Upper lobe of right lung (tissue), 1 donor: Measurements from ENCODE around the gene ZNF655. TPM values are rescaled to one million over a fixed set of nuclear protein-coding genes. Genes with fewer than 3 reads are reported as not detected.
A peak's percentile ranks its signal among the peaks of the same experiment; 100 is the strongest.

Experiments used
- ATAC-seq: fragments of 200-7000 bp; cut with Tn5 transposase; one replicate; pipeline ENCODE4 v1.9.1; 2020; ENCODE audit warnings: mild to moderate bottlenecking, moderate library complexity
- DNase-seq: peaks from one replicate; pipeline ENCODE4 v3.0.0-alpha.2; 2020
- H3K27ac ChIP-seq: fragments of 200-600 bp; one replicate; pipeline ENCODE4 v1.8.0; 2022
- H3K27me3 ChIP-seq: fragments of 200-600 bp; one replicate; pipeline ENCODE4 v1.8.0; 2022; ENCODE audit warnings: mild to moderate bottlenecking
- H3K36me3 ChIP-seq: fragments of 200-600 bp; one replicate; pipeline ENCODE4 v1.8.0; 2022
- H3K4me1 ChIP-seq: fragments of 200-600 bp; one replicate; pipeline ENCODE4 v1.8.0; 2022
- H3K4me3 ChIP-seq: fragments of 200-600 bp; one replicate; pipeline ENCODE4 v1.8.0; 2022; ENCODE audit warnings: mild to moderate bottlenecking
- H3K9me3 ChIP-seq: fragments of 200-600 bp; one replicate; pipeline ENCODE4 v1.8.0; 2022
- intact Hi-C: fragments of 100-400 bp; cut with DNase I; formaldehyde crosslinking; loops from one replicate; pipeline ENCODE4 v1.11.0; 2022
- total RNA-seq: library from RNA; stranded (reverse); fragmentation: NEBNext Ultra II Directional; extraction: Animal tissue kit (Norgen Biotek cat#: 25700); gene quantifications from one replicate; pipeline ENCODE4 v1.2.1, GENCODE V29; 2021
- TF ChIP-seq, protein P1 (sequence below): fragments of 200-600 bp; IDR thresholded peaks from one replicate; pipeline ENCODE4 v1.8.0; 2022; ENCODE audit warnings: antibody characterized with exemption
- donor health status: DM: no; HTN: yes; CAD: no; lungs with severe emphysema.

The ZNF655 gene
- total RNA-seq, 1 donor from 2014 or later, result 63.1 TPM

DNA sequence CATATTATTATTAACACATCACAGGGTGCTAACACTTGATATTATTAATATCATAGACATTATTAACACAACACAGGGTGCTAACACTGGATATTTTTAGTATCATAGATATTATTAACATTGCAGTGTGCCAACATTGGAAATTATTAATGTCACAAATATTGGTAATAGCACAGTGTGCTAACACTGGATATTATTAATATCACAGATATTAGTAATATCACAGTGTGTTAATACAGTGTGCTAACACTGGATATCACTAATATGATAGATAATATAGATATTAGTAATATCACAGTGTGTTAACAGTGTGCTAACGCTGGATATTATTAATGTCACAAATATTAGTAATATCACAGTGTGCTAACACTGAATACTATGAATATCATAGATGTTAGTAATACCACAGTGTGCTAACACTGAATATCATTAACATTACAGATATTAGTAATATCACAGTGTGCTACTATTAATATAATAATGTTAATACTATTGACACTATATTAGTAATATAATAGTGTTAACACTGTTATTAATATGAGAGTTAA is 38.0 kb downstream of the ZNF655 start:
- Histone ChIP-seq H3K27me3 (no peaks in the 10 kb centered on the region), H3K36me3 (no peaks in the 10 kb centered on the region), H3K9me3 (no peaks in the 10 kb centered on the region), H3K4me3 (no peak overlapping the region), H3K4me1 (no peaks in the 10 kb centered on the region), H3K27ac (no peak overlapping the region)
- ATAC-seq (no peak), DNase-seq (no peak)
- TF ChIP-seq, protein P1, sequence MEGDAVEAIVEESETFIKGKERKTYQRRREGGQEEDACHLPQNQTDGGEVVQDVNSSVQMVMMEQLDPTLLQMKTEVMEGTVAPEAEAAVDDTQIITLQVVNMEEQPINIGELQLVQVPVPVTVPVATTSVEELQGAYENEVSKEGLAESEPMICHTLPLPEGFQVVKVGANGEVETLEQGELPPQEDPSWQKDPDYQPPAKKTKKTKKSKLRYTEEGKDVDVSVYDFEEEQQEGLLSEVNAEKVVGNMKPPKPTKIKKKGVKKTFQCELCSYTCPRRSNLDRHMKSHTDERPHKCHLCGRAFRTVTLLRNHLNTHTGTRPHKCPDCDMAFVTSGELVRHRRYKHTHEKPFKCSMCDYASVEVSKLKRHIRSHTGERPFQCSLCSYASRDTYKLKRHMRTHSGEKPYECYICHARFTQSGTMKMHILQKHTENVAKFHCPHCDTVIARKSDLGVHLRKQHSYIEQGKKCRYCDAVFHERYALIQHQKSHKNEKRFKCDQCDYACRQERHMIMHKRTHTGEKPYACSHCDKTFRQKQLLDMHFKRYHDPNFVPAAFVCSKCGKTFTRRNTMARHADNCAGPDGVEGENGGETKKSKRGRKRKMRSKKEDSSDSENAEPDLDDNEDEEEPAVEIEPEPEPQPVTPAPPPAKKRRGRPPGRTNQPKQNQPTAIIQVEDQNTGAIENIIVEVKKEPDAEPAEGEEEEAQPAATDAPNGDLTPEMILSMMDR, result no peak
- intact Hi-C loops, result no loop called here

DNA sequence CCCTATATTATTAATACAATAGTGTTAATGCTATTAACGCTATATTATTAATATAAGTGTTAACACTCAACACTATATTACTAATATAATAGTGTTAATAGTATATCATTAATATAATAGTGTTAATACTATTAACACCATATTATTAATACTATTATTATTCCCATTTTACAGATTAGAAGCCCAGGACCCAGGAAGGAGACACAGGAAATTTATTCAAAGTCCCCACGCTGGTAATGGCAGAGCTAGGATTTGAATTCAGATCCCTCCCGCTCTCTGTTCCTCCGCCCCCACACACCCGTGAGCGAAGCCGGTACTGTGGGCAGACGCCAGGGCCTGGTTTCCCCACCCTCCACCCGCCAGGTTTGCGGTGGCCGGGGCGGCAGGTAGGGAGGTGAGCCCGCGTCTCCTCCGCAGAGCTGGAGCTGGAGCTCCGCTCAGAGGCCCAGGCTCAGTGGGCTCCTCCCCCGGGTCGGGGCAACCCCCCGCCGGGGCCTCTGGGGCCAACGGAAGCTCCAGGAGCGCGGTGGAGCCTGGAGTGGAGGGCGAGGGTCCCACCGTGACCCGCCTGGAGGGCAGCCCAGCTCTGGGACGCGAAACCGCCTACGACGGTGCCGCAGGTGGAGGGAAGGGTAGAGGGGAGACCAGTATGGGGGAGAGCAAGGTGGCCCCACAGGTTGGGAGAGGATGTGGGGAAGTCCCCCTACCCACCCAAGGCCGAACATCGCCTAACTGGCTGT is 39.5 kb downstream of the ZNF655 start, which contains the start of gene TMEM225B:
Gene TMEM225B, plus strand, starts transcription at position 506 of the 740 bp plus-strand sequence. CDS start 6,122 bp downstream, outside the sequence.
- H3K27me3 ChIP-seq, result no peaks in the 10 kb centered on the region
- ATAC-seq (peak; percentile 26), DNase-seq (no peak)
- no peak within 1 kb of the TSS for H3K4me3 ChIP-seq
- TF ChIP-seq, protein P1, result no peak
- H3K27ac ChIP-seq, result no peak within 1 kb of the TSS
- intact Hi-C loops, result no loop called here
- H3K9me3 ChIP-seq, result no peaks in the 10 kb centered on the region
- no peaks in the 10 kb centered on the region for H3K36me3 ChIP-seq
- H3K4me1 ChIP-seq, result no peaks in the 10 kb centered on the region

DNA sequence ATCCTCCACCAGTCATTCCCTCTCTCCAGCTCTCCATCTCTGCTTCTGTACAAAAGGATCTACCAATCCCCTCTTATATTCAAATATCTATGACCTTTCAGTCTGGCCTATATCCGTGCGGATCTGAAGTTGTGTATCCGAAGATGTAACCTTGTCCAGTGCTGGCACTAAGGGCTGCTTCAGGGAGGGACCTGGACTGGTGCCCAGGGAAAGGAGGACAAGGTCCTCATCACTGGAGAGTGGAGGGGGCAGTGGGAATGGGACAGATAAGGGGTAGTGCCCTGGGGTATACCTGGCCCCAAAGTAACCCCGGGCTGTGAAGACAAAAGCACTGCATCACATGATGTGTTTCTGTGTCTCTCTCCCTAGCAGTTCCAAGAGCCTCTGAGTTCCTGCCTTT is 41.4 kb downstream of the ZNF655 start:
- TF ChIP-seq, protein P1, result no peak
- H3K4me1 ChIP-seq, result no peaks in the 10 kb centered on the region
- H3K36me3 ChIP-seq, result no peaks in the 10 kb centered on the region
- H3K9me3 ChIP-seq, result no peaks in the 10 kb centered on the region
- no peak overlapping the region for H3K27ac ChIP-seq
- no peak overlapping the region for H3K4me3 ChIP-seq
- no peak for DNase-seq
- ATAC-seq, result no peak
- no peaks in the 10 kb centered on the region for H3K27me3 ChIP-seq
- intact Hi-C loops, result no loop called here

DNA sequence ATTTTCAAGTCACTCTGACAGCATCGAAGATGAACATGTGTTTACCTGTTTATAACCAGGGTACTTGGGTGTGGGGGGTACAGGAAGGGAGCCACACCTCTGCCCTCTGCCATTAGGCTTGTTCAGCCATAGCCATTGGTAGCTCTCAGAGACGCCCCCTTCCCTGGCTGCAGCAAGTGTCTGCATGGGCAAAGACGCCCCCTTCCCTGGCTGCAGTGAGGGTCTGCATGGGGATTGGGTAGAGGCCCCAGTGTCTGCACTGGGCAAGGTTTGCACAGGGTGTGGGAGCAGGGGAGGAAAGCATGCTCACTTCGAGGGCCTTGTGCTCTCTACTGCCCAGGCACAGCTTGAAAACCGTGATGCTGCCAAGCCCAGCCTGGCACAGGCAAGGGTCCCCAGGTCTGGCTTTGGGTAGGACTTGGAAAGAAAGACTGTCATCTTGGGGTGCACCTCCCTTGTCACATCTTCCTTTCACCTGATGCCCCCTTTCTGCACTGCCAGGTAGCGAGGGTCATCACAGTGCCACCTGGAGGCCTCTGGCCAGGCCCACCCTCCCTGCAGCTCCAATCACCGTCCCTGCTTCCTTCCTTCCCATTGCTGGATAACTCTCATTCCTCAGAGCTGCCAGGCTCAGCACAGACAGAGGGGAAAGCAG is 43.3 kb downstream of the ZNF655 start:
- TF ChIP-seq, protein P1, result no peak
- H3K9me3 ChIP-seq, result no peaks in the 10 kb centered on the region
- ATAC-seq, result no peak
- no peak overlapping the region for H3K4me3 ChIP-seq
- H3K4me1 ChIP-seq, result no peaks in the 10 kb centered on the region
- DNase-seq, result no peak
- no peaks in the 10 kb centered on the region for H3K27me3 ChIP-seq
- H3K27ac ChIP-seq, result no peak overlapping the region
- intact Hi-C loops, result no loop called here
- H3K36me3 ChIP-seq, result no peaks in the 10 kb centered on the region

DNA sequence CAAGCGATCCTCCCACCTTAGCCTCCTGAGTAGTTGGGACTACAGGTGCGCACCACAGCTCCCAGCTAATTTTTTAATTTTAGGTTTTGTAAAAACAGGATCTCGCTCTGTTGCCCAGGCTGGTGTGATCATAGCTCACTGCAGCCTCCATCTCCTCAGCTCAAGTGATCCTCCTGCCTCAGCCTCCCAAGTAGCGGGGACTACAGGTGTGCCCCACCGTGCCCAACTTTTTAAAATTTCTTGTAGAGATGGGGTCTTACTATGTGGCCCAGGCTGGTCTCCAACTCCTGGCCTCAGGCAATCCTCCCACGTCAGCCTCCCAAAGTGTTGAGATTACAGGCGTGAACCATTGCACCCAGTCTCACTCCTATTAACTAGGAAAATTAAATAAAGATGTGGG is 47.1 kb downstream of the ZNF655 start:
- ATAC-seq (no peak), DNase-seq (no peak)
- intact Hi-C loops, result no loop called here
- Histone ChIP-seq H3K27me3 (no peaks in the 10 kb centered on the region), H3K27ac (no peak overlapping the region), H3K4me3 (no peak overlapping the region), H3K36me3 (no peaks in the 10 kb centered on the region), H3K9me3 (no peaks in the 10 kb centered on the region), H3K4me1 (no peaks in the 10 kb centered on the region)
- TF ChIP-seq, protein P1, result no peak
